HepG2 (cell line): ENCODE measurements around the gene NIPAL1. TPM values are rescaled to one million over a fixed set of nuclear protein-coding genes. Genes with fewer than 3 reads are reported as not detected.

Source experiments
- ATF7 ChIP-seq, 2 experiments: fragments of 450-650 bp in 1 of 2; sonication (generic) in 1 of 2; formaldehyde crosslinking in 1 of 2; IDR thresholded peaks; 2 replicates each; pipeline versions ENCODE4 v1.4.0 to v1.6.1; 2016 to 2020; ENCODE audit warnings: antibody characterized with exemption in 1 of 2, mild to moderate bottlenecking in 1 of 2, missing genetic modification reagents in 1 of 2
- ATF7-NPFF ChIP-seq: sonication (generic); formaldehyde crosslinking; IDR thresholded peaks from 2 replicates; pipeline ENCODE4 v1.8.1; 2023; ENCODE audit warnings: mild to moderate bottlenecking, low read depth, missing genetic modification reagents, moderate library complexity
- CENPX ChIP-seq: sonication (generic); formaldehyde crosslinking; IDR thresholded peaks from 2 replicates; pipeline ENCODE4 v1.9.0; 2021; ENCODE audit warnings: mild to moderate bottlenecking, missing genetic modification reagents, moderate library complexity
- DR1 ChIP-seq: sonication (generic); formaldehyde crosslinking; IDR thresholded peaks from 2 replicates; pipeline ENCODE4 v1.8.0; 2021; ENCODE audit warnings: mild to moderate bottlenecking, missing genetic modification reagents, inconsistent platforms
- FOXO4 ChIP-seq: sonication (generic); formaldehyde crosslinking; conservative IDR thresholded peaks from 2 replicates; pipeline ENCODE4 v1.8.1; 2023; ENCODE audit warnings: missing genetic modification reagents
- HMGXB4 ChIP-seq, 2 experiments: sonication (generic) in 1 of 2; formaldehyde crosslinking in 1 of 2; IDR thresholded peaks; 2 replicates each; pipeline versions ENCODE4 v1.4.0 to v1.6.1; 2018 to 2020; ENCODE audit warnings: missing genetic modification reagents in 2 of 2, borderline replicate concordance in 1 of 2, low read depth in 1 of 2, mild to moderate bottlenecking in 1 of 2, missing biosample characterization in 1 of 2
- JUNB ChIP-seq: sonication (generic); formaldehyde crosslinking; IDR thresholded peaks from 2 replicates; pipeline ENCODE4 v1.8.0; 2022; ENCODE audit warnings: missing genetic modification reagents, mild to moderate bottlenecking, borderline replicate concordance
- MBD4 ChIP-seq: IDR thresholded peaks from 2 replicates; pipeline ENCODE4 v1.6.1; 2012; ENCODE audit warnings: low read length, inconsistent platforms, borderline replicate concordance
- MLLT10 ChIP-seq: sonication (generic); formaldehyde crosslinking; IDR thresholded peaks from 2 replicates; pipeline ENCODE4 v1.4.0; 2020; ENCODE audit warnings: missing genetic modification reagents
- NFE2 ChIP-seq: sonication (generic); formaldehyde crosslinking; IDR thresholded peaks from 2 replicates; pipeline ENCODE4 v1.4.0; 2020; ENCODE audit warnings: missing genetic modification reagents
- NR0B2 ChIP-seq: sonication (generic); formaldehyde crosslinking; IDR thresholded peaks from 2 replicates; pipeline ENCODE4 v1.4.0; 2020; ENCODE audit warnings: mild to moderate bottlenecking, missing genetic modification reagents
- PITX1 ChIP-seq: sonication (generic); formaldehyde crosslinking; IDR thresholded peaks from 2 replicates; pipeline ENCODE4 v1.5.1; 2020; ENCODE audit warnings: mild to moderate bottlenecking, missing genetic modification reagents
- POGK ChIP-seq: sonication (generic); formaldehyde crosslinking; conservative IDR thresholded peaks from 2 replicates; pipeline ENCODE4 v1.8.0; 2022; ENCODE audit warnings: mild to moderate bottlenecking, moderate library complexity, missing genetic modification reagents
- PRPF4 ChIP-seq: fragments of 200-400 bp; formaldehyde crosslinking; IDR thresholded peaks from 2 replicates; pipeline ENCODE4 v1.6.1; 2016; ENCODE audit warnings: low read length, low read depth; ENCODE audit not compliant: poor library complexity, severe bottlenecking
- SALL2 ChIP-seq: sonication (generic); formaldehyde crosslinking; IDR thresholded peaks from 2 replicates; pipeline ENCODE4 v1.8.1; 2023; ENCODE audit warnings: mild to moderate bottlenecking, missing genetic modification reagents, inconsistent platforms
- SIN3B ChIP-seq: fragments of 150-350 bp; IDR thresholded peaks from 2 replicates; pipeline ENCODE4 v1.6.1; 2014; ENCODE audit warnings: low read length
- SMAD3 ChIP-seq: sonication (generic); formaldehyde crosslinking; IDR thresholded peaks from 2 replicates; pipeline ENCODE4 v1.4.0; 2020; ENCODE audit warnings: missing genetic modification reagents
- SP140L ChIP-seq: sonication (generic); formaldehyde crosslinking; IDR thresholded peaks from 2 replicates; pipeline ENCODE4 v1.4.0; 2020; ENCODE audit warnings: missing genetic modification reagents, borderline replicate concordance
- YY1 ChIP-seq: IDR thresholded peaks from 2 replicates; pipeline ENCODE4 v1.6.1; 2011; ENCODE audit warnings: low read length, low read depth, moderate library complexity, mild to moderate bottlenecking; ENCODE audit not compliant: insufficient read depth, insufficient replicate concordance
- ZBTB7B ChIP-seq: sonication (generic); formaldehyde crosslinking; IDR thresholded peaks from 2 replicates; pipeline ENCODE4 v1.4.0; 2020; ENCODE audit warnings: missing genetic modification reagents
- ZNF557 ChIP-seq: sonication (generic); formaldehyde crosslinking; IDR thresholded peaks from 2 replicates; pipeline ENCODE4 v1.4.0; 2020; ENCODE audit warnings: missing genetic modification reagents
- polyA plus RNA-seq, 8 experiments: library from polyadenylated mRNA; depleted of rRNA in 3 of 8; stranded (reverse) in 7 of 8; unstranded in 1 of 8; fragments of >200 nt; fragmentation: Illumina TruSeq in 4 of 8; extraction: Trizol in 4 of 8; gene quantifications; 2 replicates each; pipeline versions ENCODE4 v1.2.1 to v1.2.3, GENCODE V29; 2011 to 2016; ENCODE audit warnings: low read depth in 4 of 8, missing spikeins in 1 of 8, mixed read lengths in 1 of 8; ENCODE audit not compliant: insufficient read depth in 1 of 8
- total RNA-seq, 5 experiments: library from RNA; depleted of rRNA; stranded (reverse); fragments of >200 nt; fragmentation: Illumina TruSeq; extraction: Trizol; gene quantifications; 2 replicates each; pipeline ENCODE4 v1.2.3, GENCODE V29; 2016; ENCODE audit warnings: low read depth in 1 of 5
- TF ChIP-seq, protein P1 (sequence below): sonication (generic); formaldehyde crosslinking; IDR thresholded peaks from 2 replicates; pipeline ENCODE4 v1.8.1; 2023; ENCODE audit warnings: mild to moderate bottlenecking, moderate library complexity, missing genetic modification reagents

NIPAL1 gene
- total and polyA plus RNA-seq, 2 of the 13 experiments (the other 11 are each of a cell fraction or from before 2014, with no cell fraction given) = 1.4 to 3.4 TPM

DNA sequence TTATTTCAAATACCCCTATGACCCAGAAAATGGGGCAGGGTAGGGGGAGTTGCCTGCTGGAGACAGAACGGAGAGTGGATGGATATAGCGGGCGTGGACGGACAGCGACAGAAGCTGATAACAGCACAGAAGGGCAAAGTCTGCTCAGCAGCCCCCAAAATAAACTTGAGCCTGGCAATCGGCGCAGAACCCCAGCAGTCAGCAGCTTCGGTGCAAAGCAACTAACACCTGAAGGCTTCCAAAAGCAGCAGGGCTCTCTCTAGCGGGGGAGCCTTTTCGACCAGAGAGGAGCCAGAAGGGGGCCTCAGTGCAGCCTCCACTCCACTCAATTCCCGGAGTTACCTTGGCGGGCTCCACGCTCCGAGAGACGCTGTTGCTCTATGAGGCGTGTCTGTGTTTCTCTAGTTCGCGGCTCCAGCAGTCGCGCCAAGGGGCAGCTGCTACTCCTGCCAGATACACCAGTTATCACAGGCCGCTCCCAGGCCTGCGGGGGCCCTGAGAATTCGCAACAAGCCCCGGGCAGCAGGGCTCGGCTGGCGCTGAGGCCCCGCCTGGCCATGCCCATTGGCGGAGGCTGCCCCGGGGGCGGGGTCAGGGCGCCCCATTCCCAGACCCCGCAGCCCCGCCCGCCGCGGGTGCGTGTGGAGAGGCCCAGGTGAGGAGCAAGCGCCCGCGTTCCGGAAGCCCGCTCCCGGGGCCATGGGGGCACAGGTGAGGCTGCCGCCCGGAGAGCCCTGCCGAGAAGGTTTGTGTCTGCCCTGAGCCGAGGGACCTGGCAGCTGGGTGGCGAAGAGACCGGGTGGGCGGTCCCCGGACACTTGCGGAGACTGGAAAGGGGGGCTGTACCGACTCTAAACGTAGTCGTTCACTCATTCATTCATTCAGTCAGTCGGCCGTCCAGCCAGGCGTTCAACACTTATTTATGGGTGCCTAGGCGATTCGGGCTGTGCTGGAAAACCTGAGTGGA lies at the start of gene NIPAL1, which contains the start of gene CNGA1 (continued):
- no peak for TF ChIP-seq FOXO4
- TF ChIP-seq JUNB (CRISPR knock-in tag) = no peak
- TF ChIP-seq PRPF4 = no peak
- TF ChIP-seq NR0B2 (CRISPR knock-in tag) = no peak
- peak; percentile 51; the same call in 1 of the 2 replicates for TF ChIP-seq ATF7-NPFF (CRISPR knock-in tag)
- TF ChIP-seq SP140L (CRISPR knock-in tag) = no peak
- TF ChIP-seq SMAD3 (CRISPR knock-in tag) = no peak
- no peak for TF ChIP-seq SIN3B
- no peak for TF ChIP-seq ZNF557 (CRISPR knock-in tag)
- no peak for TF ChIP-seq SALL2
- no peak for TF ChIP-seq DR1 (CRISPR knock-in tag)
- peak; percentile 17 for TF ChIP-seq YY1
- no peak for TF ChIP-seq NFE2 (CRISPR knock-in tag)
- no peak for TF ChIP-seq ATF7 (IDR thresholded peaks at IDR 0.05)
- TF ChIP-seq ATF7 (CRISPR knock-in tag; IDR thresholded peaks at IDR 0.05) = no peak
- no peak for TF ChIP-seq PITX1 (CRISPR knock-in tag)
- TF ChIP-seq CENPX (CRISPR knock-in tag) = no peak
- TF ChIP-seq MBD4 = no peak
- TF ChIP-seq, protein P1, sequence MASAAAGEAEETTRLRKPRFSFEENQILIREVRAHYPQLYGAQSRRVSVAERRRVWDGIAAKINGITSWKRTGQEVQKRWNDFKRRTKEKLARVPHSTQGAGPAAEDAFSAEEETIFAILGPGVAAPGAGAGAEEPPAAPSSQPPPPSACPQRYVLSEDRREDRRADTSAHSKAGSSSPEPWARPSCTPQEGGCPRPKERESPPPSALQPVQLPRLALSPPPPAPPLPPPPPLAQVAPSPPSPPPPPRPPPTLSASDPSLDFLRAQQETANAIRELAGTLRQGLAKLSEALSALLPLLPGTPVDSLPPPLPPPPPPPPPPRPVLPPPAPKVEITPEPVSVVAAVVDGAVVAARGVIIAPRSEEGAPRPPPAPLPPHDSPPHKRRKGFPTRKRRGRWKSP (CRISPR knock-in tag) = peak; percentile 72; the same call in 1 of the 2 replicates
- peak; percentile 24; the same call in 1 of the 2 replicates for TF ChIP-seq ZBTB7B (CRISPR knock-in tag)
- TF ChIP-seq POGK = peak; percentile 65; the same call in 1 of the 2 replicates
- TF ChIP-seq HMGXB4 (CRISPR knock-in tag; IDR thresholded peaks at IDR 0.05; ENCODE audit: borderline replicate concordance in 1 of 2, low read depth in 1 of 2) = peak; percentile 77 to 80
- no peak for TF ChIP-seq MLLT10 (CRISPR knock-in tag)
